IPS-20b (cell line): ENCODE results near the gene SCFD2.
"Not testable (repeated sequence)": the region's sequence is repeated elsewhere in the genome, so short reads cannot be mapped to it uniquely, and the experiment has no call there.

Experiments
- H3K27ac ChIP-seq: one replicate; pipeline ENCODE4 v1.5.1; 2013; ENCODE audit warnings: low read length
- H3K27me3 ChIP-seq: 2 replicates; pipeline ENCODE4 v1.6.1; 2013; ENCODE audit warnings: mild to moderate bottlenecking, low read length, inconsistent platforms; ENCODE audit not compliant: insufficient read depth
- H3K36me3 ChIP-seq: 2 replicates; pipeline ENCODE4 v1.6.1; 2013; ENCODE audit warnings: low read depth, mild to moderate bottlenecking, inconsistent platforms, low read length, moderate library complexity; ENCODE audit not compliant: insufficient read depth
- H3K4me1 ChIP-seq: 2 replicates; pipeline ENCODE4 v1.6.1; 2013; ENCODE audit warnings: mild to moderate bottlenecking, control low read depth, inconsistent platforms, low read length, moderate library complexity; ENCODE audit not compliant: insufficient read depth
- H3K4me3 ChIP-seq: 2 replicates; pipeline ENCODE4 v1.5.1; 2013; ENCODE audit warnings: mild to moderate bottlenecking, low read length, inconsistent platforms
- H3K9ac ChIP-seq: 2 replicates; pipeline ENCODE4 v1.6.1; 2013; ENCODE audit warnings: low read depth, mild to moderate bottlenecking, inconsistent platforms, low read length, moderate library complexity
- H3K9me3 ChIP-seq: 2 replicates; pipeline ENCODE4 v1.6.1; 2013; ENCODE audit warnings: mild to moderate bottlenecking, low read depth, low read length, inconsistent platforms; ENCODE audit not compliant: insufficient read depth

The SCFD2 gene

DNA sequence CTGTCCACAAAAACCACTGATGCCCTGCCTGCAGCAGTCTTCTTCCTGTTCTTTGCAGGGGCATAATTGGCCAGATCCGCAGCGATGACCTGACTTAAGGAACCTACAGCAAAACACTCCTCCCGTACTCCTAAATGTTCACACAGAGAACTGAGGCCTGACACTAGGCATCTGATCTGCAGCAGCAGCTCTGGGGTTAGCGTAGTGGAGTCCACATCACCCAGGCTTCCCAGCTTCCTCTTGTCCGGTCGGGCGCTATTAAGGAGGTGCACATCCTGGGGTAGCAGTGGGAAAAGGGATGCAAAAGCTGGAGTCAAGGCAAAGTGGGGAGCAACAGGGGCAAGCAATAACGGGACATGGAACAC is 758 bp downstream of the SCFD2 start:
- peaks cover 32% of the 10 kb centered on the region for H3K27me3 ChIP-seq
- peaks cover 4% of the 10 kb centered on the region; the same call in 1 of the 2 replicates for H3K4me1 ChIP-seq
- H3K4me3 ChIP-seq, result peak overlapping the region; percentile 95
- no peaks in the 10 kb centered on the region for H3K36me3 ChIP-seq
- H3K27ac ChIP-seq, result no peak overlapping the region
- no peaks in the 10 kb centered on the region for H3K9me3 ChIP-seq
- H3K9ac ChIP-seq, result peak overlapping the region; percentile 50; the same call in 1 of the 2 replicates

DNA sequence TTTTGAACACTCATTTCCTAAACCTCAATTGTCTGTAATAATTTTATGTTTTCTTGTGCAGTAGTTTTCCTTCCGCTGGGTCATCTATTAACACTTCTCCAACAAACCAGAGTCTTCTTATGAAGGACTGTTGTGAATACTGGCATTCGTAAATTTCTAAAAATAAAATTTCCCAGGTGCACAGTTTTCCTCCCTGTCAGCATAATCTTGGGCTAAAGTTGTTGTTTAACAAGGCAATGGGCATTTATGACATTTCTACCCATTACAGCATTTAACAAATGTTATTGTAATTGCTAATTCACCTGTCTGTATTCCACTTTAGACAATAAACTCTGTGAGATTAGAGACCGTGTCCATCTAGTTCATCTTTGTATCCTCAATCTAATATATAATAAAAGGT is 1.2 kb downstream of the SCFD2 start:
- Histone ChIP-seq H3K9me3 (no peaks in the 10 kb centered on the region), H3K4me3 (peak overlapping the region; percentile 95), H3K4me1 (peaks cover 4% of the 10 kb centered on the region; the same call in 1 of the 2 replicates), H3K27ac (no peak overlapping the region), H3K9ac (no peak overlapping the region), H3K27me3 (peaks cover 27% of the 10 kb centered on the region), H3K36me3 (no peaks in the 10 kb centered on the region)

DNA sequence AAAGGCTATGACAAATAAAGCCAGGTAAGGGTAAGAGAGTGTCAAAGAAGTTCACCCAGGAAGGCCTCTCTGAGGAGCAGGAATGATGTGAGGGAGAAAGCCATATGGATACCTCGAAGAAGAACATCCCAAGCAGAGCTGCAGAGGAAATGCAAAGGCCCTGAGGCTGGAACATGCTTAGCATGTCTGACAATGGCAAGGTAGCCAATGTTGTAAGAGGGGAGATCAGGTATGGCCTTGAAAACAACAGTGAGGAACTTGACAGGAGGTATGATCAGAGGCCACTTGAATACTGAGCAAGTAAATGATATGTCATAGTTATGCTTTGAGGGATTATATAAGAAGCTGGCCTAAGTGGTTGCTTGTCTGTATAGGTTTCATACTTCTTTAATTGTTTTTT is 3.8 kb downstream of the SCFD2 start:
- Histone ChIP-seq H3K9me3 (no peaks in the 10 kb centered on the region), H3K36me3 (no peaks in the 10 kb centered on the region), H3K9ac (no peak overlapping the region), H3K27ac (no peak overlapping the region), H3K27me3 (peaks cover 5% of the 10 kb centered on the region; the same call in 1 of the 2 replicates), H3K4me3 (no peak overlapping the region), H3K4me1 (peaks cover 4% of the 10 kb centered on the region; the same call in 1 of the 2 replicates)

DNA sequence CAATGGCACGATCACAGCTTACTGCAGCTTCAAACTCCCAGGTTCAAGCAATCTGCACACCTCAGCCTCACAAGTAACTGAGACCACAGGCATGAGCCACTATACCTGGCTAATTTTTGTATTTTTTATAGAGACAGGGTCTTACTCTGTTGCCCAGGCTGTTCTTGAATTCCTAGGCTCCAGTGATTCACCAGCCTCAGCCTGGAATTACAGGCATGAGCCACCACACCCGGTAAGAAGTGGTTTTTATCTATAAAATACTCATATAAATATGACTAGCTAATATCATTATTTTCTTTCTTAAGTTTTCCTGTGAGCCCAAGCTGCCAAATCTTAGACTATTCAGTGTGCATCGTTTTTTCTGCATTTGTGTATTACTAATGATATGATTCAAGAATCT is 4.4 kb downstream of the SCFD2 start:
- H3K27me3 ChIP-seq, result no peaks in the 10 kb centered on the region; the same call in 1 of the 2 replicates
- peaks cover 4% of the 10 kb centered on the region; the same call in 1 of the 2 replicates for H3K4me1 ChIP-seq
- no peak overlapping the region for H3K4me3 ChIP-seq
- no peaks in the 10 kb centered on the region for H3K36me3 ChIP-seq
- no peak overlapping the region for H3K9ac ChIP-seq
- no peaks in the 10 kb centered on the region for H3K9me3 ChIP-seq
- H3K27ac ChIP-seq, result no peak overlapping the region

DNA sequence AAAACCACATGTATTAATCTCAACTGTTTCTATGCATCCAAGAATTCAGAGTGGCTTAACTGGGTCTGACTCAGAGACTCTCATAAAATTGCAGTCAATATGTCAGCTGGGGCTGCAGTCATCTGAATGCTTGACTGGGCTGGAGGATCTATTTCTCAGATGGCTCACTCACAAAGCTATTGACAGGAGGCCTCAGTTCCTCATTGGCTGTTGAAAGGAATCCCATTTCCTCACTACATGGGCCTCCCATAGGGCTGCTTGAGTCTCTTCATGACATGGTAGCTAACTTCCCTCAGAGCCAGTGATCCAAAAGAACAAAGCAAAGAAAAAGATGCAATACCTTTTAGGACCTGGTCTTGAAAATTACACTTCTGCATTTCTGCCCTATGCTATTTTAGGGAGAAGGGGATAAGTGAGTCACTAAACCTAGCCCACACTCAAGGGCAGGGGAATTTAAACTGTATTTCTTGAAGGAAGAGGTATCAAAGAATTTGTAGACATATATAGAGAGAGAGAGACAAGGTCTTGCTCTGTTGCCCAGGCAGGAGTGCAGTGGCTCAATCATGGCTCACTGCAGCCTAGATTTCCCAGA is 9.8 kb downstream of the SCFD2 start:
- no peaks in the 10 kb centered on the region for H3K4me1 ChIP-seq
- no peaks in the 10 kb centered on the region for H3K36me3 ChIP-seq
- peaks cover 9% of the 10 kb centered on the region; the same call in 1 of the 2 replicates for H3K9me3 ChIP-seq
- no peaks in the 10 kb centered on the region for H3K27me3 ChIP-seq
- no peak overlapping the region for H3K9ac ChIP-seq
- no peak overlapping the region for H3K27ac ChIP-seq
- H3K4me3 ChIP-seq, result no peak overlapping the region

DNA sequence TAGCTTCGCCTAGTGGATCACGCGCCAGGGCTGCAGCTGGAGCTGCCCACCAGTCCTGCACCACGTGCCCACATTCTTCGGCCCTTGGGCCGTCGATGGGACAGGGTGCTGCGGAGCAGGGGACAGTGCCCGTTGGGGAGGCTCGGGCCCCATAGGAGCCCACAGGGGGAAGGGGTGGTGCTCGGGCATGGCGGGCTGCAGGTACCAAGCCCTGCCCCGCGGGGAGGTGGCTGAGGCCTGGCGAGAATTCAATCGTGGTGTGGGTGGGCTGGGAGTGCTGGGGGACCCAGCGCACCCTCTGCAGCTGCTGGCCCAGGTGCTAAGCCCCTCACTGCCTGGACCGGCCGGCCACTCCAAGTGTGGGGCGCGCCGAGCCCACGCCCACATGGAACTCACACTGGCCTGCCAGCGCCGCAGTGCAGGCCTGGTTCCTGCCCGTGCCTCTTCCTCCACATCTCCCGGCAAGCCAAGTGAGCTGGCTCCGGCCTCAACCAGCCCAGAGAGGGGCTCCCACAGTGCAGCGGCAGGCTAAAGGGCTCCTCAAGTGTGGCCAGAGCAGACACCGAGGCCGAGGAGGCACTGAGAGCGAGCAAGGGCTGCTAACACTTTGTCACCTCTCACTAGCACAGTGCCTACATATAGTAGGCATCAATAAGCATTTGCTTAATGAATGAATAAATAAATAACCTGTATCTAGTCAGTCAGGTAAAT is 11.7 kb downstream of the SCFD2 start:
- Histone ChIP-seq H3K4me3 (no peak overlapping the region), H3K9me3 (peaks cover 9% of the 10 kb centered on the region; the same call in 1 of the 2 replicates), H3K27me3 (no peaks in the 10 kb centered on the region), H3K27ac (no peak overlapping the region), H3K36me3 (no peaks in the 10 kb centered on the region), H3K9ac (no peak overlapping the region), H3K4me1 (no peaks in the 10 kb centered on the region)

DNA sequence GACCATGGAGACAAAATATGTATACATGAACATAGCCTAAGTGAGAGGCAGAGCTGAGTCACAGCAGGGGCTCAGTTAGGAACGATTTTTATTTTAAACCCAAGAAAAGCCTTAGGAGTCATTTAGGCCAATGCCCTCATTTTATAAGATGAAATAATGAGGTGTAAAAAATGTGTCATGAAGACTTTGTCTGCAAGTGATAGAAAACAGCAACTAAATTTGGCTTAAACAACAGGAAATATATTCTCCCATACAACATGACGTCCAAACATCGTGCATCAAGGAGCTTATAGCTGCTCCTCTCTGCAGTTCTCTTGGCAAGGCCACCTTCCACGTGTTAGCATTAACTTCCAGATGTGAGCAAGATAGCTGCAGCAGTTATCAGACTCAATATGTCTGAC is 16.8 kb downstream of the SCFD2 start:
- Histone ChIP-seq H3K27me3 (no peaks in the 10 kb centered on the region), H3K27ac (no peak overlapping the region), H3K4me1 (no peaks in the 10 kb centered on the region), H3K9ac (no peak overlapping the region), H3K9me3 (no peaks in the 10 kb centered on the region), H3K36me3 (no peaks in the 10 kb centered on the region), H3K4me3 (no peak overlapping the region)

DNA sequence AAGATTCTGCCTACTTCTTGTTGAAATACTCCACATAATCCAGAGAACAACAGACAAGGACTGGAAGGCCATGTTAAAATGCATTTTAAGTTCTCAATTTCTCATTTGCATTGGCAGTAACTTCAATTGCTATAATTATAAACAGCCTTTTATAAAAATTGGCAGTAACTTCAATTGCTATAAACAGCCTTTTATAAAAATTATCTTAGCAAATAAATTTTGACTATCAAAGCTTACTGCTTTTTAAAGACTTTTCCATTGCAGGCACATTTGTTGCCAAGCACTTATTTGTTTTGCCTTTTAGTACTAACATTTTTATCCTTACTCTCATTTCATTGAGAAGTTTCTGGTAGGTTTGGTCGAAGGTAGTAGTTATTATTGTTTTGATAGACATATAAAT is 17.8 kb downstream of the SCFD2 start:
- Histone ChIP-seq H3K9ac (no peak overlapping the region), H3K27me3 (no peaks in the 10 kb centered on the region), H3K9me3 (no peaks in the 10 kb centered on the region), H3K36me3 (no peaks in the 10 kb centered on the region), H3K4me1 (no peaks in the 10 kb centered on the region), H3K27ac (no peak overlapping the region), H3K4me3 (no peak overlapping the region)

DNA sequence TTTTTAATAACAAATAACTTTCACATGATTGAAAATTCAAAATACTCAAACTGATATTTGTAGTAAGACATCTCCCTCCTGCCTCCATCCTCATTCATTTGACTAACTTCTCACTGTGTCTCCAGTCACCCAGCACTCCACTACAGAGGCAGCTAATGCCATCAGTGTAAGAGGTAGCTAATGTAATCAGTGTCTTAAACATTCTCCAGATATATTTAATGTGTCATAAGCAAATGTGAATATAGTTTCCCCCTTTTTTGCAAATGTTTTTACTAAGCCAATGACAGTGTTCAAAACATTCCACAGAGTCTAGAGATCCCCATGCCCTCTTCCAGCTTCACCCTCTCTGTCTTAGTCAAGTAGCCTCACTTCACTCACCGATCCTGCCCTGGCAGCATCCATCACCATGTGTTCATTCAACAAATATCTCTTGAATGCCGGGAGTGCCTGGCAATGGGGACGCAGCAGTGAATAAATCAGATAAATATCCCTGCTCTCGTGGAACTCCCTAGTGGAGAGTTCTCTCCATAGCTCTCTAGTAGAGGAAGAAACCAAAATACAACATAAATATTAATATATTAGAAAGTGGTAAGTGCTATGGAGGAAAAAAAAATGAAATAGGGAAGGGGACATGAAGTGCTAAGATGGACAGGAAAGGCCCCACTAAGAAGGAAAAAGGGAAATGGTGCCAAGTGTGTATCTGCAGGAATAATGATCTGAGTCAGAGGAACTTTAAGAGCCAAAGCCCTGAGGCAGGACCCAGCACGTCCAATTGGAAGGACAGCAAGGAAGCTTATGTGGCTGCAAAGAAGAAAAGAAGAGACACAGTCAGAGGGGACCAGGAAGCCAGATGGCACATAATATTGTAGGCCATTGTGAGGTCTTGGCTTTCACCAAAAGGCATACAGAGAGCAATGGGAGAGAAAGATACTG is 18.7 kb downstream of the SCFD2 start:
- H3K27ac ChIP-seq, result no peak overlapping the region

DNA sequence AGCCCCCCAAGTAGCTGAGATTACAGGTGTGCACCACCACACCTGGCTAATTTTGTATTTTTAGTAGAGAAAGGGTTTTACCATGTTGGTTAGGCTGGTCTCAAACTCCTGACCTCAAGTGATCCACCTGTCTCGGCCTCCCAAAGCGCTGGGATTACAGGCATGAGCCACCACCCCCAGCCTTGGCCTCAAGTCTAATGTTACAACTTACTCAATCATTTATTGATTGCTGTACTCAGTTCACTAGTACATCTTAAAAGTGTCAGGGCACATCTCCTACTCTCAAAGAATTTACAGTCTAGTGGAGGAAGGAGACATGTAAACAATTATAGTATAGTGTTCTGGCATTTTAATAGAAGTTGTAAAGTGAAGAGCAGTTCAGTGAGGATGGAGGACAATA is 19.5 kb downstream of the SCFD2 start:
- not testable (repeated sequence) for H3K27ac ChIP-seq, H3K4me3 ChIP-seq, H3K36me3 ChIP-seq, H3K9ac ChIP-seq, H3K4me1 ChIP-seq, H3K27me3 ChIP-seq, H3K9me3 ChIP-seq

More for the DNA sequence above, 18.7 kb downstream of the SCFD2 start:
- no peaks in the 10 kb centered on the region for H3K9me3 ChIP-seq
- H3K36me3 ChIP-seq, result no peaks in the 10 kb centered on the region
- H3K9ac ChIP-seq, result no peak overlapping the region
- H3K4me1 ChIP-seq, result no peaks in the 10 kb centered on the region
- H3K27me3 ChIP-seq, result no peaks in the 10 kb centered on the region
- no peak overlapping the region for H3K4me3 ChIP-seq

DNA sequence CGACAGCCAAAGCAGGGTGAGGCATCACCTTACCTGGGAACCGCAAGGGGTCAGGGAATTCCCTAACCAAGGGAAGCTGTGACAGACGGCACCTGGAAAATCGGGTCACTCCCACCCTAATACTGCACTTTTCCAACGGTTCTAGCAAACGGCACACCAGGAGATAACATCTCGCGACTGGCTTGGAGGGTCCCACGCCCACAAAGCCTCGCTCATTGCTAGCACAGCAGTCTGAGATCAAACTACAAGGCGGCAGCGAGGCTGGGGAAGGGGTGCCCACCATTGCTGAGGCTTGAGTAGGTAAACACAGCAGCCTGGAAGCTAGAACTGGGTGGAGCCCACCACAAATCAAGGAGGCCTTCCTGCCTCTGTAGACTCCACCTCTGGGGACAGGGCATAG is 25.7 kb downstream of the SCFD2 start:
- H3K4me3 ChIP-seq, H3K27me3 ChIP-seq, H3K36me3 ChIP-seq, H3K9me3 ChIP-seq, H3K27ac ChIP-seq, H3K9ac ChIP-seq, H3K4me1 ChIP-seq: not testable (repeated sequence)
